ENCODE data around the gene PKD1.

PKD1 gene

DNA sequence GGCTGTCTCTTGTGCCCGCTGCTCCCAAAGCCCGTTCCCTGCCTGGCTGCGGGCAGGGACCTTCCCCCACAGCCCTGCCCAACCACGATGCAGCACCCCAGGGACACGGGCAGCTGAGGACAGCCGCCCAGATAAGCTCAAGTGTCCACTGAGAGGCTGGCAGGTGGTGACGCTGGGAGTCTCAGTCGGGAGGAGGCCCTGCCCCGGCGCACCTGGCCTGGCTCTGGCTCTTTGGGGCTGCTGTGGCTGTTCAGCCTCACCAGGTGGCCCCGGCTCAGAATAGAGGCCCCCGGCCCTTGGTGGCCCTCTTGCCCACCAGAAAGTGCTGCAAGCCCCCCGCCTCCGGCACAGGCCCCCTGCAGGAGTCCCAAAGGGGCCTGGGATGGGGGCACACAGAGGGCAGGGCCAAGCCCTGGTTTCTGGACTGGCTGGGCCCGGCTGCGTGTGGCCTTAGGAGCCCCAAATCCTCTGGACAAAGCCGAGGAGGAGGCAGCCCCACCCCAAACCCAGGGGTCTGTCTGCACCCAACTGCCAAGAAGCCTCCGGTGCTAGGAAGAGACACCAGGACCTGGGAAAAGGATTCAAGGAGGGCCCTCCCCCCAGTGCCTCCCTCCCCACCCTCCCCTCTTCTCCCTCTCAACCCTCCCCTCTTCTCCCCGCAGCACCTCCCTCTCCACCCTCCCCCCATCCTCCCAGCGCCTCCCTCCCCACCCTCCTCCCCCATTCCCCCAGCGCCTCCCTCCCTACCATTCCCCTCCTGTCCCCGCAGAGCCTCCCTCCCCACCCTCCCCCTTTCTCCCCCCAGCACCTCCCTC lies 93.3 kb downstream of the PKD1 start:
- Histone ChIP-seq H3K36me3 (ENCODE audit: control insufficient read depth in 2 of 2, insufficient read depth in 2 of 2, low read length in 2 of 2) (peaks cover 0 to 1% of the 10 kb centered on the region in 2 donors), H3K9ac (ENCODE audit: low read depth in 1 of 2, low read length in 2 of 2) (peak overlapping the region in 1 of 2 donors; percentile 61), H3K4me1 (ENCODE audit: control insufficient read depth in 2 of 2, insufficient read depth in 2 of 2, low read length in 2 of 2) (peaks cover 62 to 79% of the 10 kb centered on the region in 2 donors), H3K4me3 (ENCODE audit: low read length in 2 of 2) (no peak overlapping the region), H3K27ac (ENCODE audit: low read depth in 2 of 2, low read length in 2 of 2) (peak overlapping the region; percentile 87 to 90), H3K9me3 (ENCODE audit: control insufficient read depth in 2 of 2, low read length in 2 of 2) (no peaks in the 10 kb centered on the region), H3K27me3 (ENCODE audit: control insufficient read depth in 2 of 2, insufficient read depth in 2 of 2, low read length in 2 of 2) (no peaks in the 10 kb centered on the region)

DNA sequence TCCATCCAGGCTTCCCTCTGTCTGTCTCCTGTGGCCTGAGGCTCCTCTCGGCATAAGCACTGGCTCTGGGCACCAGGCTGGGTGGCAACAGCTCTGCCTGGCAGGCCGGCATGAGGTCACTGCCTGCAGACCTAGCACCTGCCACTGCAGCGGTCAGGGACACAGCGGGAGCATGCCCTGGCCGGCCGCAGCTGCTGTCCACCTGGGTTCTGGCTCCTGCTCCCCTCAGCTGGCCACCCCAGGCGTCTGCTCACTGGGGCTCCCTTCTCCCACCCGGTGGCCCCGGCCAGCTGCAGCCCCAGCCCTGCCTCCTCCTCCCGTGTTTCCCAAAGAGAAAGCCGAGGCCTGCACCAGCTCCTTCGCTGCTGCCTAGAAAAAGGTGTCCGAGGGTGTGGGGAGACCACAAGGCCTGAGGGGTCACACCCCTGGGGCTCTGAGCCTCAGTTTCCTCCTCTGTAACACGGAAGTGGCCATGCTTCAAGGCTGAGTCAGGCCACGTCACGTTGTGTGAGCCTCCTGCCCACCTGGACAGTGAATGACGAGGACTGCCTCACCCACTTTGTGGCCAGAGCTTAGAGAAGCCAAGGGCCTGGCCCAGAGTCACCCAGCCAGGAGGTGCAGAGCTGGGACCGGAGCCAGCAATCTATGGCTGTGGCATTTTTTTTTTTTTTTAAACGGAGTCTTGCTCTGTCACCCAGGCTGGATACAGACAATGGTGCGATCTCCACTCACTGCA lies 94.7 kb downstream of the PKD1 start:
- peak overlapping the region in 1 of 2 donors; percentile 37 for H3K9ac ChIP-seq (ENCODE audit: low read depth in 1 of 2, low read length in 2 of 2)

DNA sequence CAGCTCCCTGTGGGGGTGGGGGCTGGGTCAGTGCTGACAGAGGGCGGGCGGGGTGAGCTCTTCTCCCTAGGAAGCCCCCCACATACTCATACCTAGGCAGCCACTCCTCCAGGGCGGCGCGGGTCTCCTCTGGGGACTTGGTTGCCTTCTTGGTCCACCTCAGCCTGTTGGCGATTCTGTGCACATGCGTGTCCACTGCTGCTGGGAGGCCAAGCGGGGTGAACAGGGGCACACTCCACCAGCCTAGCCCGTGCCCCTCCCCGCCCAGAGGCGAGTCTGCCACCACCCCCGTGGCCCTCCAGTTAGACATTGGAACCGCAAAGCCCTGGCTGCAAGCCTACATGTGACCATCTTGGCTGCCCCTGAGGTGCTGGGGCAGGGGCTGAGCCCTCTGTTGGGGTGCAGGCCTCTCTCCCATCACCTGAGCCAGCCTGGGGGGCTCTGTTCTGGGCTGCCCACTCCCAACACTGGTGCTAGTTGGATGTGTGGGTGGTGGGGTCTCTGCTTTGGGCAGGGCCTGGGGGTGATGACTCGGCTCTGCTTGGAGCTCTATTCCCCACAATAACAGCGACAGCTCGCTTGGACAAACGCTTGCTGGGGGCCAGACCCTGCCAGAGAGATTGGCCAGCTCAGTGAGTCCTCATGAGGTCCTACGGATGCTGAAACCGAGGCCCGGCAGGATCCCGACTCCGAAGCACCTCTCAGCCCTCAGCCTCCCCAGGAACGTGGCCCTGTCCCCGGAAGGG lies 95.5 kb downstream of the PKD1 start:
- peak overlapping the region; percentile 84 to 85 for H3K27ac ChIP-seq (ENCODE audit: low read depth in 2 of 2, low read length in 2 of 2)
- H3K4me3 ChIP-seq (ENCODE audit: low read length in 2 of 2) = no peak overlapping the region
- peak overlapping the region in 1 of 2 donors; percentile 57 for H3K9ac ChIP-seq (ENCODE audit: low read depth in 1 of 2, low read length in 2 of 2)
- peaks cover 67 to 74% of the 10 kb centered on the region in 2 donors for H3K4me1 ChIP-seq (ENCODE audit: control insufficient read depth in 2 of 2, insufficient read depth in 2 of 2, low read length in 2 of 2)
- H3K27me3 ChIP-seq (ENCODE audit: control insufficient read depth in 2 of 2, insufficient read depth in 2 of 2, low read length in 2 of 2) = no peaks in the 10 kb centered on the region
- peaks cover 3 to 6% of the 10 kb centered on the region in 2 donors for H3K36me3 ChIP-seq (ENCODE audit: control insufficient read depth in 2 of 2, insufficient read depth in 2 of 2, low read length in 2 of 2)
- no peaks in the 10 kb centered on the region for H3K9me3 ChIP-seq (ENCODE audit: control insufficient read depth in 2 of 2, low read length in 2 of 2)

More for the DNA sequence above, 94.7 kb downstream of the PKD1 start:
- H3K4me3 ChIP-seq (ENCODE audit: low read length in 2 of 2) = no peak overlapping the region
- H3K4me1 ChIP-seq (ENCODE audit: control insufficient read depth in 2 of 2, insufficient read depth in 2 of 2, low read length in 2 of 2) = peaks cover 61 to 73% of the 10 kb centered on the region in 2 donors
- H3K27me3 ChIP-seq (ENCODE audit: control insufficient read depth in 2 of 2, insufficient read depth in 2 of 2, low read length in 2 of 2) = no peaks in the 10 kb centered on the region
- no peaks in the 10 kb centered on the region for H3K9me3 ChIP-seq (ENCODE audit: control insufficient read depth in 2 of 2, low read length in 2 of 2)
- H3K36me3 ChIP-seq (ENCODE audit: control insufficient read depth in 2 of 2, insufficient read depth in 2 of 2, low read length in 2 of 2) = peaks cover 3 to 6% of the 10 kb centered on the region in 2 donors
- peak overlapping the region; percentile 84 to 85 for H3K27ac ChIP-seq (ENCODE audit: low read depth in 2 of 2, low read length in 2 of 2)

DNA sequence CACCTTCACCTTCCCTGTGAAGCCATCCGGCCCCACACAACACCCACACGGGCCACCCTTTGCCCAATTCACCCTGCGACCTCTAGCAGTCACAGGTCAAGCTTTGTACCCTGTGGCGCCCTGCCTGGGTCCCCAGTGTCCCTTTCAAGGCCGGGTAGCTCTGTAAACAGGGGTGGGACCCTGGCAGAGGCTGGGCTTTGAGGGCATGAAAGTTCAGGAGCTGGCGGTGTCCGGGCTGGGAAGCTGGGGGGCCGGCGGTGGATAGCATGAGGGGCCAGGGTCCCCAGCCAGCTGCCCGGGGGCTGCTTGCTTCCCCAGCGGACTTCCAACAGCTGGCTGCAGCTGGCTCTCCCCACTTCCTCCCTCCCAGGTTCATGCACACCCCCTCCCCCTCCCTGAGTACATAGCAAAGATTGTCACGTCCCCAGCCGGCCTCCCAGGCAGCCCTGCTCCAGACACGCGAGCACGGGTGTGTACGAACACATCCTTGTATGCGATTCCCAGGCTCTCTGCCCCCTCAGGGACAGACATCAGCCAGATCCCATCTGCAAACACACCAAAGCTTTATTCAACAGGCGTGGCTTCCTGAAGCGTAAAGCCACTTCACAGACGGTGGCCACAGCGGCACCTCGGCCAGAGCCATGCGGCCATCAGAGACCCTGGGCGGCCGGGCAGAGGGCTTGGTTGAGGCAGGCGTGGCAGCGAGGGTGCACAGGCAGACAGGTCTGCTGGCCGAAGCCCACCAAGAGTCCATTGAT lies 96.2 kb downstream of the PKD1 start:
- H3K4me1 ChIP-seq (ENCODE audit: control insufficient read depth in 2 of 2, insufficient read depth in 2 of 2, low read length in 2 of 2) = peaks cover 72 to 75% of the 10 kb centered on the region in 2 donors
- no peaks in the 10 kb centered on the region for H3K9me3 ChIP-seq (ENCODE audit: control insufficient read depth in 2 of 2, low read length in 2 of 2)
- peak overlapping the region in 1 of 2 donors; percentile 35 for H3K4me3 ChIP-seq (ENCODE audit: low read length in 2 of 2)
- peak overlapping the region; percentile 84 to 85 for H3K27ac ChIP-seq (ENCODE audit: low read depth in 2 of 2, low read length in 2 of 2)
- peaks cover 3 to 6% of the 10 kb centered on the region in 2 donors for H3K36me3 ChIP-seq (ENCODE audit: control insufficient read depth in 2 of 2, insufficient read depth in 2 of 2, low read length in 2 of 2)
- no peaks in the 10 kb centered on the region for H3K27me3 ChIP-seq (ENCODE audit: control insufficient read depth in 2 of 2, insufficient read depth in 2 of 2, low read length in 2 of 2)
- H3K9ac ChIP-seq (ENCODE audit: low read depth in 1 of 2, low read length in 2 of 2) = peak overlapping the region in 1 of 2 donors; percentile 57
